ENCODE measurements around the gene CNPY1. TPM values are rescaled to one million over a fixed set of nuclear protein-coding genes. Genes with fewer than 3 reads are reported as not detected.
"Not testable (repeated sequence)": the region's sequence is repeated elsewhere in the genome, so short reads cannot be mapped to it uniquely, and the experiment has no call there.

The CNPY1 gene
- total RNA-seq (under 1 TPM; 0.66 to 0.79 TPM), polyA plus RNA-seq (ENCODE audit: insufficient read length in 2 of 2) (under 1 TPM in 1 of 2 donors, not detected in 1; 0.41 TPM)
- long read RNA-seq, donor 1, result 0 reads
- long read RNA-seq, donor 2, result 0 reads
- long read RNA-seq, donor 3, result 0 reads
- long read RNA-seq, donor 4, result 0 reads

- not testable (repeated sequence) for H3K27me3 ChIP-seq (ENCODE audit: control insufficient read depth, insufficient read depth, low read length)
Observed at GRCh38 chr7:155546449-155546848, at the start of gene CNPY1. TSS of gene CNPY1 (minus strand) at chr7:155546559. CDS start at chr7:155545929, 630 bp downstream.

GRCh38 chr7:155594961-155595366 lies 48.6 kb upstream of the CNPY1 start:
- WGBS (ENCODE audit: insufficient coverage), result 40% methylated on average over 1 of the region's 3 CpGs
- no peak for DNase-seq (ENCODE audit: low read depth in 4 of 6, low spot score in 6 of 6)
- Histone ChIP-seq H3K4me3 (ENCODE audit: low read depth, low read length) (no peak overlapping the region), H3K27ac (ENCODE audit: low read depth, low read length) (no peak overlapping the region), H3K36me3 (ENCODE audit: control insufficient read depth, insufficient read depth, low read length) (no peaks in the 10 kb centered on the region), H3K9me3 (ENCODE audit: control insufficient read depth, insufficient read depth, low read length) (no peaks in the 10 kb centered on the region), H3K4me1 (ENCODE audit: control insufficient read depth, insufficient read depth, low read length) (peaks cover 14% of the 10 kb centered on the region), H3K27me3 (ENCODE audit: control insufficient read depth, insufficient read depth, low read length) (no peaks in the 10 kb centered on the region)

More at GRCh38 chr7:155546449-155546848, at the start of gene CNPY1:
- WGBS (ENCODE audit: insufficient coverage), result 88% methylated on average over 1 of the region's 1 CpG
- DNase-seq (ENCODE audit: low read depth in 4 of 6, low spot score in 6 of 6); H3K27ac ChIP-seq (ENCODE audit: low read depth, low read length); H3K9me3 ChIP-seq (ENCODE audit: control insufficient read depth, insufficient read depth, low read length); H3K4me3 ChIP-seq (ENCODE audit: low read depth, low read length); H3K36me3 ChIP-seq (ENCODE audit: control insufficient read depth, insufficient read depth, low read length): not testable (repeated sequence)
- peaks cover 14% of the 10 kb centered on the region for H3K4me1 ChIP-seq (ENCODE audit: control insufficient read depth, insufficient read depth, low read length)

- Histone ChIP-seq H3K27me3 (ENCODE audit: control insufficient read depth, insufficient read depth, low read length) (no peaks in the 10 kb centered on the region), H3K36me3 (ENCODE audit: control insufficient read depth, insufficient read depth, low read length) (no peaks in the 10 kb centered on the region), H3K9me3 (ENCODE audit: control insufficient read depth, insufficient read depth, low read length) (no peaks in the 10 kb centered on the region), H3K4me1 (ENCODE audit: control insufficient read depth, insufficient read depth, low read length) (peaks cover 21% of the 10 kb centered on the region), H3K27ac (ENCODE audit: low read depth, low read length) (no peak overlapping the region), H3K4me3 (ENCODE audit: low read depth, low read length) (no peak overlapping the region)
- WGBS (ENCODE audit: insufficient coverage), result 95% methylated on average over 6 of the region's 6 CpGs
- DNase-seq (ENCODE audit: low read depth in 4 of 6, low spot score in 6 of 6), result no peak
Observed at GRCh38 chr7:155594163-155594732, 47.9 kb upstream of the CNPY1 start.

- WGBS (ENCODE audit: insufficient coverage), result 81% methylated on average over 8 of the region's 15 CpGs
- Histone ChIP-seq H3K36me3 (ENCODE audit: control insufficient read depth, insufficient read depth, low read length) (no peaks in the 10 kb centered on the region), H3K4me1 (ENCODE audit: control insufficient read depth, insufficient read depth, low read length) (peaks cover 25% of the 10 kb centered on the region), H3K27ac (ENCODE audit: low read depth, low read length) (no peak overlapping the region), H3K9me3 (ENCODE audit: control insufficient read depth, insufficient read depth, low read length) (no peaks in the 10 kb centered on the region), H3K4me3 (ENCODE audit: low read depth, low read length) (no peak overlapping the region), H3K27me3 (ENCODE audit: control insufficient read depth, insufficient read depth, low read length) (no peaks in the 10 kb centered on the region)
- no peak for DNase-seq (ENCODE audit: low read depth in 4 of 6, low spot score in 6 of 6)
Observed at GRCh38 chr7:155593461-155594162, 47.3 kb upstream of the CNPY1 start.

GRCh38 chr7:155591055-155591775 lies 44.9 kb upstream of the CNPY1 start:
- no peaks in the 10 kb centered on the region for H3K36me3 ChIP-seq (ENCODE audit: control insufficient read depth, insufficient read depth, low read length)
- no peaks in the 10 kb centered on the region for H3K9me3 ChIP-seq (ENCODE audit: control insufficient read depth, insufficient read depth, low read length)
- DNase-seq (ENCODE audit: low read depth in 4 of 6, low spot score in 6 of 6), result no peak
- WGBS (ENCODE audit: insufficient coverage), result 92% methylated on average over 12 of the region's 14 CpGs
- no peak overlapping the region for H3K4me3 ChIP-seq (ENCODE audit: low read depth, low read length)
- peaks cover 25% of the 10 kb centered on the region for H3K4me1 ChIP-seq (ENCODE audit: control insufficient read depth, insufficient read depth, low read length)
- no peak overlapping the region for H3K27ac ChIP-seq (ENCODE audit: low read depth, low read length)
- H3K27me3 ChIP-seq (ENCODE audit: control insufficient read depth, insufficient read depth, low read length), result no peaks in the 10 kb centered on the region

GRCh38 chr7:155590215-155591018 lies 44.1 kb upstream of the CNPY1 start:
- 62% methylated on average over 20 of the region's 20 CpGs for WGBS (ENCODE audit: insufficient coverage)
- H3K4me1 ChIP-seq (ENCODE audit: control insufficient read depth, insufficient read depth, low read length), result peaks cover 25% of the 10 kb centered on the region
- DNase-seq (ENCODE audit: low read depth in 4 of 6, low spot score in 6 of 6), result peak in 3 of 6 donors; percentile 28 to 86 (median 67)
- H3K27me3 ChIP-seq (ENCODE audit: control insufficient read depth, insufficient read depth, low read length), result no peaks in the 10 kb centered on the region
- H3K27ac ChIP-seq (ENCODE audit: low read depth, low read length), result no peak overlapping the region
- H3K36me3 ChIP-seq (ENCODE audit: control insufficient read depth, insufficient read depth, low read length), result no peaks in the 10 kb centered on the region
- H3K9me3 ChIP-seq (ENCODE audit: control insufficient read depth, insufficient read depth, low read length), result no peaks in the 10 kb centered on the region
- H3K4me3 ChIP-seq (ENCODE audit: low read depth, low read length), result no peak overlapping the region

- Histone ChIP-seq H3K4me3 (ENCODE audit: low read depth, low read length) (no peak overlapping the region), H3K9me3 (ENCODE audit: control insufficient read depth, insufficient read depth, low read length) (no peaks in the 10 kb centered on the region), H3K36me3 (ENCODE audit: control insufficient read depth, insufficient read depth, low read length) (no peaks in the 10 kb centered on the region), H3K4me1 (ENCODE audit: control insufficient read depth, insufficient read depth, low read length) (peaks cover 28% of the 10 kb centered on the region), H3K27ac (ENCODE audit: low read depth, low read length) (no peak overlapping the region), H3K27me3 (ENCODE audit: control insufficient read depth, insufficient read depth, low read length) (no peaks in the 10 kb centered on the region)
- 80% methylated on average over 24 of the region's 29 CpGs for WGBS (ENCODE audit: insufficient coverage)
- DNase-seq (ENCODE audit: low read depth in 4 of 6, low spot score in 6 of 6), result no peak
Observed at GRCh38 chr7:155589001-155589980, 42.9 kb upstream of the CNPY1 start.

GRCh38 chr7:155588468-155588998 lies 42.2 kb upstream of the CNPY1 start:
- Histone ChIP-seq H3K27me3 (ENCODE audit: control insufficient read depth, insufficient read depth, low read length) (no peaks in the 10 kb centered on the region), H3K4me1 (ENCODE audit: control insufficient read depth, insufficient read depth, low read length) (peaks cover 29% of the 10 kb centered on the region), H3K4me3 (ENCODE audit: low read depth, low read length) (no peak overlapping the region), H3K9me3 (ENCODE audit: control insufficient read depth, insufficient read depth, low read length) (no peaks in the 10 kb centered on the region), H3K27ac (ENCODE audit: low read depth, low read length) (no peak overlapping the region), H3K36me3 (ENCODE audit: control insufficient read depth, insufficient read depth, low read length) (no peaks in the 10 kb centered on the region)
- DNase-seq (ENCODE audit: low read depth in 4 of 6, low spot score in 6 of 6), result no peak
- WGBS (ENCODE audit: insufficient coverage), result 96% methylated on average over 9 of the region's 10 CpGs
